H54 (cell line): ENCODE results near the gene MICALL1.
"Not testable (repeated sequence)": the region's sequence is repeated elsewhere in the genome, so short reads cannot be mapped to it uniquely, and the experiment has no call there.

Experiments used
- DNase-seq: peaks from one replicate; pipeline ENCODE4 v3.0.0; 2011; ENCODE audit warnings: low spot score, mixed read lengths; ENCODE audit not compliant: insufficient read length
- FAIRE-seq: peaks from 3 replicates; lab custom pipeline; 2011; peaks lifted over from hg19 to GRCh38; lab: Jason Lieb, UNC
- POLR2A ChIP-seq: IDR thresholded peaks from 2 replicates; pipeline ENCODE4 v1.6.1; 2011; ENCODE audit warnings: low read depth, mild to moderate bottlenecking, low read length

MICALL1 gene

DNA sequence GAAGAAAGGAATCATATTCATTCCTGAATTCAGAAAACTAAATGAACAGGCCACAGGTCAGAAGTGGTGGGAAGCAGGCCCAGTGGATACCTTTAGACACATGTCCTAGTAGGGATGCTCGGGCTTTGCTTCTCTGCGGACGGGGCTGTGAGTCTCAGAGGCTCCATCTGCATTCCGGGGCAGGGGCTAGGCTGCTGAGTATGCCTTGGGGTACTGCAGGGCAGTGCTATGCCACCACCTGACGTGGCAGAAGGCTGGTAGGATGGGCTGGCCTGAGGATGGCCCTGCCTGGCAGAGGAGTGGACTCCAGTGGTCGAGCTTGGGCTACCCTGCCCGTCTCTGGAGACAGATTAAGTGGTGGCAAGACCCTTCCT, 37.7 kb downstream of the MICALL1 start:
- no peak for FAIRE-seq
- DNase-seq, result no peak
- no peak for TF ChIP-seq POLR2A

DNA sequence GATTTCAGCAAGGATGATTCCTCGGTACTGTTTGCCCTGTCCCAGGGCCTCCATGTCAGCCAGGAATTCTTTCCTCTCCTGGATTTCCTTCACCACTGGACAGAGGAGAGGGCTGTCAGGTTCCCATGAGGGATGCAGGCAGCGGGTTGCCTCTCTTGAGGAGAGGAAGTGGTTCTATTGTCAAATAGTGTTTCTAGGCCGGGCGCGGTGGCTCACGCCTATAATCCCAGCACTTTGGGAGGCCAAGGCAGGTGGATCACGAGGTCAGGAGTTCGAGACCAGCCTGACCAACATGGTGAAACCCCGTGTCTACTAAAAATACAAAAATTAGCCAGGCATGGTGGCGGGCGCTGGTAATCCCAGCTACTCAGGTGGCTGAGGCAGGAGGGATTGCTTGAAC, 38.3 kb downstream of the MICALL1 start:
- not testable (repeated sequence) for FAIRE-seq

GRCh38 chr22:37947142-37947795, 41.2 kb downstream of the MICALL1 start:
- not testable (repeated sequence) for DNase-seq, FAIRE-seq

More for the DNA sequence above, 38.3 kb downstream of the MICALL1 start:
- not testable (repeated sequence) for DNase-seq

DNA sequence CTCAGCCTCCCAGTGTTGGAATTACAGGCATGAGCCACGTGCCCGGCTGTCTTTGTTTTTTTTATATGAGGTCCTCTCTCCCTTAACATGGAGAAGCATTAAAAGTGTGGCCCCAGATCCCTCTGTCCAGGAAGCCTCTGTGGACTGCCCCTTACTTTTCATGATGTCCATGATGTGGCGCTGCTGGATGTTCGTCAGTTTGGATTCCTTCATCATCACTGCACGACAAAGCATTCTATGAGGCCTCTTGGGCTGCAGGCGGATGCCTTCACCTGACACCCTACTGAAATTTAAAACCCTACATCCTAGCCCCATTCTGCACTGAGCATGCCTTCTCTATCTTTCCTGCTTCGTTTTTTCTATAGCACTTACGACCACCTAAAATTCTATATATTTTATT, 45.2 kb downstream of the MICALL1 start:
- TF ChIP-seq POLR2A, result no peak
- no peak for DNase-seq
- FAIRE-seq, result no peak

- DNase-seq, FAIRE-seq: not testable (repeated sequence)
These were observed 46.5 kb downstream of the MICALL1 start for GRCh38 chr22:37952629-37953028.

- no peak for FAIRE-seq
- TF ChIP-seq POLR2A, result no peak
- DNase-seq, result no peak
These were observed 47.0 kb downstream of the MICALL1 start for GRCh38 chr22:37953062-37953436.

DNA sequence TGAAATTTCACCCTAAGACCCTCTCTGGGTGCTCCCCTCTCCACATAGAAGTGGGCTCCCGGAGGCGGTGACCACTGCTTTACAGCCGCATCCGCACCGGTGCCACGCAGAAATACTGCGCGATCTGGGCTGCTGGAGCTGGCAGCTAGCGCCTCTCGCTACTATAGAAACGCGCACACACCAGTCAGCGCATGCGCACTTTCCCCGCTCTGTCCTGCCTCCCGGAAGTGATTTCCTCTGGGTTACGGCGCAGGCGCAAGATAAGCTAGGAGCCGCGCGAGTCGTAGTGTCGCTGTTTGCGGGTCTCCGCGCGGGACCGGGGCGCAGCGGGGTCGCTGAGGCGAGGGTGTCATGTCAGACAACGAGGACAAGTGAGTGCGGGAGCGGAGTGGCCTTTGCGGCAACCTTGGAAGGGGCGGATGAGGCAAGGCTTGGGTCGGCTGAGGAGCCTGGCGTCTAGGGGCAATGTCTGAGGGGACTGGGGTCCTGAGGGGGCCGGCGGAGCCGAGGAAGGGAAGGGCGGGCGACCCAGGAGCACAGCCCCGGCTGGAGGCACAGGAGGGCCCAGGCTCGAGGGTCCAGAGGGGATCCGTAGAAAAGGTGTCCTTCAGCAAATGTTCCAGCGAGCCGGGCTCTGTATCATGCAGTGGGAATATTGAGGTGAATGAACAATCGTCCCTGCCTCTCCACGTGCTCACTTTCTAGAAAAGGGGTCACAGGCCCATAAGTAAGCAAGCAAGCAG, 47.5 kb downstream of the MICALL1 start, which contains the start of the genes C22orf23 and POLR2F:
Gene C22orf23 (minus strand): TSS at position 165 of the 743 bp plus-strand sequence. CDS start 452 bp downstream, outside the sequence.
Gene POLR2F (plus strand): TSS at position 263 of the 743 bp plus-strand sequence. CDS start 89 bp downstream, at position 352.
- DNase-seq (peak; percentile 87), FAIRE-seq (peak; percentile 11)
- TF ChIP-seq POLR2A, result peak; percentile 75

DNA sequence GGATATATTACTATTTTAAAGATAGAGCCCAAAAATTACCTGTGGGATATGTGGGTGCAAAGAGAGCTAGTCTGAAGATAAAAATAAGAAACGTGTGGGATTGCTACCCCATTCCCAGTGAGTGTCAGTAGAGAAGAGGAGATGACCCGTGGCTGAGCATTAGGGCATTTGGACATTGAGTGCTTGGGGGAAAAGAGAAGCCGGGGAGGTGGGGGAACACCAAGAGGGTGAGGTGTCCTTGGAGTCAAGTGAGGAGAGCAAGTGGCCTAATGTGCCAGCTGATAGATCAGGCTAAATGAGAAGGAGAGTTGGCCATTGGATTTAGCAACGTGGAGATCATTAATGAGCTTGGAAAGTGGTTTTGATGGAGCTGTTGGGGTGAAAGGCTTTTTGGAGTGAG, 48.6 kb downstream of the MICALL1 start:
- no peak for FAIRE-seq
- no peak for TF ChIP-seq POLR2A
- DNase-seq, result no peak

- DNase-seq, FAIRE-seq: not testable (repeated sequence)
These were observed 49.8 kb downstream of the MICALL1 start for GRCh38 chr22:37955825-37956397.

- DNase-seq, result no peak
- TF ChIP-seq POLR2A, result no peak
- no peak for FAIRE-seq
These were observed 51.1 kb downstream of the MICALL1 start for GRCh38 chr22:37957232-37957631.

DNA sequence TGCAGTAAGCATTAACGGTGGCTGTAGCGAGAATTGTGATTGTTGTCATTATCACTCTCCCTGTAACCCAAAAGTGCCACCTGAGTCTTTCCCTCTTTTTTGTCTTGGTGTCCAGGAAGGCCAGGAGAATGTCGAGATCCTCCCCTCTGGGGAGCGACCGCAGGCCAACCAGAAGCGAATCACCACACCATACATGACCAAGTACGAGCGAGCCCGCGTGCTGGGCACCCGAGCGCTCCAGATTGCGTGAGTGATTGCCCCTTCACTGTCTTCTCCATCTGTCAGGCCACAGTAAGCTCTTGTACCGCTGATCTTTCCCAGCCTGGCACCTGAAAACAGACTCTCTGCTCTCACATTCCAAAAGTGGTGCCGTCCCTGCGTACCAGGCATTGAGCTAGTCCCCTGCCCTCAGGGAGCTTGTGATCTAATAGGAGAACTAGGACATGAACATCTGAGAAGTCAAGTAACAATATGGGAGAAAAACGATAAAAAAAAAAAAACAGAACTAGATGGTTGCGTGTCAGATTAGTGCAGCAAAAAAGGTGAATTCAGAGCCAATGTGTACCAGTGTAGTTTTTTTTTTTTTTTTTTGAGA, 53.2 kb downstream of the MICALL1 start:
- no peak for TF ChIP-seq POLR2A
- FAIRE-seq (no peak), DNase-seq (no peak)

GRCh38 chr22:37961062-37961461, 55.0 kb downstream of the MICALL1 start:
- no peak for FAIRE-seq
- no peak for TF ChIP-seq POLR2A
- no peak for DNase-seq

GRCh38 chr22:37965940-37966664, 60.0 kb downstream of the MICALL1 start:
- DNase-seq (no peak), FAIRE-seq (no peak)
- TF ChIP-seq POLR2A, result no peak

DNA sequence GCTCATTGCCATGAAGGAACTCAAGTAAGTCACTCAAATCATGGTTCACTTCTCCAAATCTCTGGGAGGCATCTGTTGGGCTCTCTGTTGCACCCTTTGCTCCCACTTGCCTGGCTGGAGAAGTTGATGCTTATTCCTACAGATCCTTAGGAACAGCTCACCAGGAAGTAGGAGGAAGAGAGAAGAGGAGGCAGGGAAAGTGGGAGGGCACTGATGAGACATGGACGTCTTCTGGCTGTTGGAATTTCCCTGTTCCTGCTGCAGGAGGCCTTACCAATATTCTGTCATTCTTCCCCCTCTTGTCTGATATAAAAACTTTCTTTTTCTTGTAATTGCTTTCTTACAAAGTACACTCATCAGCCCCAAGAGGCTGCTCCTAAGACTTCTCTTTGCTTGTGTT, 61.0 kb downstream of the MICALL1 start:
- no peak for FAIRE-seq
- DNase-seq, result no peak
- no peak for TF ChIP-seq POLR2A
